ENCODE data around the gene DHX8.

DHX8 gene

DNA sequence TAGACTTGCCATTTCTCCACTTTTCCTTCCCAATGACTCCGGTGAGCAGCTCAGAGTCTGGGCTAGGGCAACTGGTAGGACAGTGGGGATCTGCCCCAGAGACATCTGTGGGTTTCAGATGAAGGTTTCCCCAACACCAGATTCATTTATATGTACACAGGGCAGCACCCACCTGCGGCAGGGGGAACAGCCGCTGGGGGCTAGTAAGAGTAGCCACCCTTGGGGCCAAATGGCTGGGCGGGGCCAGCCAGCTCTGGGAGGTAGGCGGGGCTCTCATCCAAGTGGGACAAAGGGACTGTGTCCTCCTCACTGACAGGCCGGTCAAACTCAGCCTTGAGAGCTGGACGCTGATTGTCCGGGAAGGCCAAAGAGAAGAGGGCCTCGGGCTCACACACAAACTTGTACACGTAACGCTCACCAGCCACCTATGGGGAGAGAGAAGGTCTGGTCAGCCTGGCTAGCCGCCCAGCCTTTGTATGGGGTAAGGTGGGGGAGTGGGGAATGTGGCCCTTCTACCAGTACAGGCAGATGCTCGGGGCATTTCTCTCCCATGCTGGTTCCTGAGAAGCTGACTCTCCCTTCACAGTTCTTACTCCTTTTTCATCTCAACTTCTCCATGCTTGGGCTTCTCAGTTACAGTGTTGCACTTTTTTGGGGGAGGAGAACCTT lies 44.7 kb downstream of the DHX8 start:
- no peak for DNase-seq

DNA sequence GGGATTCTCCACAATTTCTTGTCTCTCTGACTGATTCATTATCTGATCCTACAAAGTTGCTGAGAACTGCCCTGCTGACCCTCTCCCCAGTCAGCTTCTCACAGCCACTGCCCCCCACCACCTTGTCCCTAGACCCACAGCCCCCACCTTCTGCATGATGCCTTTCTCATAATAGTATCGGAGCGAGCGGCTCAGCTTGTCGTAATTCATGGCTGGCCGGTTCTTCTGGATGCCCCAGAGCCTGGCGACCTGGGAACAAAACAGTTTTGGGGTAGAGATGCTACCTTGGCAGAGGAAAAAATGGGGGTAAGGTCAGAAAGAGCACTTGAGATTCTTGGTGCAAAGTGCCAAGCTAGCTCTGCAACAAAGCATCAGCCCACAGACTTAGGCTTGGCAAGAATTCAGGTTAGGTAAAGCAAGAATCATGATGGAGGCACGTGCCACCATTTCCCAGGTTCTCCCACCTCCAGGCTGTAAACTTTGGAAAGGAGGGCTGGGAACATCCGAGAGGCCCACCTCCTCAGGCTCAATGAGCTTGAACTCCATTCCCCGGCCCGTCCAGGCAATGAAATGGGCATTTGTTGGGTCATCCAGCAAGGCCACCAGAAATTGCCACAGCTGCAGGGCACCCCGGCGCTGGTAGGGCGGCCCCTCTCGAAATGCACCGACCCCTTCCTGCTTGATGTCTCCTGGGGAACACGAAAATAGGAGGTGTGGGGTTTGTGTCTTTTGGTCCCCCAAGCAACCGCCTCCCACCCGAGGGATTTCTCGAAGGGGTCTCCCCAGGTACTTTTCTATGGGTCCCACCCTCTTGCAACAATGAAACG lies 45.4 kb downstream of the DHX8 start:
- no peak for DNase-seq

DNA sequence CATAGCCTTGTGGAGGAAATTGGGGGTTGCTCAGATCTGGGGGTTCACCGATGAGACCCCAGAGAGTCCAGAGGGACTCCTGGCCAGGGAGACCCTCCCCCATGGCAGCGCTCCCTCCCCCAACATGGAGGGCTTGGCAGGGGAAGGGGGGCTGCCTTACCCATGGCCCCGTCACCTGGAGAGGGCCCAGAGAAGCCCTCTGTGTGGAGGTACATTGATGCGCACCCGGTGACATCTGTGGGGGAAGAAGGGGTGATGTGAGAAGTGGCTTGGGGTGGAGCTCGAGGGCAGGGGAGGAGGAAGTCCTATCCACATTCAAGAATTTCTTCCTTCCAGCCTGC lies 46.1 kb downstream of the DHX8 start:
- no peak for DNase-seq

DNA sequence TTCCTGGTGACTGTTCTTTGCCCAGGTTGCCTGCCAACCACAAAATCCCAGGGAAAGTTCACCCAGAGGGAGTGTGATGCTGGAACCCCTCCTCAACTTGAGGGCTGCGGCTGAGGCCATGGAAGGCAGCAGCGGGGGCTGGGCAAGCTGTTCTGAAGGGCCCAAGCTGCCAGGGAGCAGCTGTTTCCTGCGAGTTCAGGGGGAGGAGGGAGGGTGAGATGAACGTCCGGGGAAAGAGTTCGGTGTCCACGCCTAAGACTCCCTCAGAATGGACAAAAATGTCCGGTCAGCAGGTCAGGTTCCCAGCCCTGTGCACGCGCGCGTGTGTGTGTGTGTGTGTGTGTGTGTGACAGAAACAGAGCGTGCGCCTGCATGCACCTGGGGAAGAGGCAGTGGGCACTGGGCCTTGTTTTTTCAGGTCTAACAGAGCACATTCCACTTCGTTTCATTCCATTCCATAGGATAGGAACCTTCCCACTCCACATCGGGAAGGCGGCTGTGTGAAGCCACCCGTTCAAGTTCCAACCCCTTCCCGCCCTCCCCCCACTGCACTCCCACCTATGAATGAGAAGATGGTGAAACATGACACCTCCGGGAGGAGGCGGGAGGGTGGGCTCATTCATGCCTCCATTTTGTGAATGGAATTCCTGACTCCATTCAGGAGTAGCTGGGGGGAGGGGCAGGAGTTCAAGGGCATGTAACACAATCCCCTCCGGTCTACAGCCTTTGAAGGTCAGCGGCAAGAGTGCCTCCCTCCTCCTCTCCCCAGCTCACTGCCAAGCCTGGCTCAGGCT lies 46.7 kb downstream of the DHX8 start:
- DNase-seq = no peak

DNA sequence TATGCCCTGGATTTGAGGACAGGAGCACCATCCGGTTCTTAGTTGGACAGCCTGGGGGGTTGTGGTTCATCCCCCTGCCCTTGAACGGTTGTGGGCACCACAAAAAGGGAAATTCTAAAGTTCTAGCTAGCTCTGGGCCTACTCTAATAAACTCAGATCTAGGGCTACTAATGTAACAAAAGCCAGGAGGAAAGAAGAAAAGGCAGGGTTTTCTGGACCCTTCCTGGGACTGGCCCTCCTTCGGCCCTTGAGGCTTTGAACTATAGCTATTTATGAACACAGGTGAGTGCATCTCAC lies 47.3 kb downstream of the DHX8 start:
- DNase-seq = no peak

DNA sequence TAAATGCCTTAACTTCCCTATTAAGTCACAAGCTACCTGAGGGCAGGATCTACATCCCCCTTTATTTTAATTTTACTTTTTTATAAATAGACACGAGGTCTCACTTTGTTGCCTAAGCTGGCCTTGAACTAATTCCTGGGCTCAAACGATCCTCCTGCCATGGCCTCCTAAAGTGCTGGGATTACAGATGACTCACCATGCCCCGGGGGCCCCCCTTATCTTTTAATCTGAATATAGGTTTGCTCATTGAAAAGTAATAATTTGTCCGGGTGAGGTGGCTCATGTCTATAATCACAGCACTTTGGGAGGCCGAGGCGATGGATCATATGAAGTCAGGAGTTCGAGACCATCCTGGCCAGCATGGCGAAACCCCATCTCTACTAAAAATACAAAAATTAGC lies 48.2 kb downstream of the DHX8 start:
- no peak for DNase-seq

DNA sequence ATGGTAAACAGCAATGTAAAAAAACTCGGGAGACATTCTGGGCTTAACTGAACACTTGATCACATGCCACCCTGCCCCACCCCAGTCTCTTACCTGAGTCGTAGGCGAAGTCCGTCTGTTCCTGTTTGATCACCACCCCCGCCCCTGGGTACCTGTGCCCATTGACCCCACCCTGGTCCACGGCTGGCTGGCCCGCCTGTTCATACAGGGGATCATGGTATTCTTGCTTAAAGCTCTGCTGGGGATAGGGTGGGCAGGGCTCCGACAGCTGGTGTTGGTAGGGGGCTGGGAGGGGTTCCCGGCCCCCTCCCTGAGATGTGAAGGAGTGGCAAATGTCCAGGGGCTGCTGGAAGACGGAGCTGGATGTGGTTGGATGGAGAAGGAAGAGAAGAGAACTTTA lies 48.8 kb downstream of the DHX8 start:
- DNase-seq = no peak

DNA sequence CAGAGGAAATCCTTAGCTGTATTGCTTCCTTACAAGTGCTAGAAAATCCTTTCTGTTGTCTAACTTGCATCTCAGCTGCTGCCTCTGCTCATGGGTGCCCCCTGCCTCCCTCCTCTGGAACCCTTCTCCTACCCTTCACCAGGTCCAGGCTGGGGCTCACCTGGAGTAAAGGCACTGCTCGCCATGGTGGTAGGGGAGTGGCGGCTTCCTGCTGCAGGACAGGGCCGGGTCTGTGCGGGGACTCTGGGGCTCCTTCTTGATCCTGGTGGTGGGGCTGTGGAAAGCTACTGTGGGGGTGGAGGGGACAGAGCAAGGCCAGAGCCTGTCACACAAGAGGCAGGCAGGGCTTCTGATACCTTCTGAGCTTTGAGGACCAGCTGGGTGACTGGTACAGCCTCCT lies 49.9 kb downstream of the DHX8 start:
- DNase-seq = no peak

DNA sequence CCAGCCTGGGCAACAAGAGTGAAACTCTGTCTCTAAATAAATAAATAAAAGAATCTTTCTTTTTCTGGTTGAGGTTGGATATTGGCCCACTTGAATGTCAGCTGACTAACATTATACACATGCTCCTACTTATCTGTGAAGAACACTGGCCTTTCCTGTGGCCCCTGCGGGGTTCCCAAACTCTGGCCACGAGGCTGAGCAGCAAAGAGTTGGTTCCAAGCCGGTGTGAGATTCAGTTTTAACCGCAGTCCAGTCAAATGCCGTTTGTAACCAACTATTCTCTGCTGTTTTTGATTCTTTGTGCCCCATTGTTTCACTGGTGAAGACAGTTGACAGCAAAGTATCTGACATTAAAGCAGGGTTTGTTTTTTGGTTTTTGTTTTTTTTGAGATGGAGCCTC lies 51.1 kb downstream of the DHX8 start:
- DNase-seq = no peak

DNA sequence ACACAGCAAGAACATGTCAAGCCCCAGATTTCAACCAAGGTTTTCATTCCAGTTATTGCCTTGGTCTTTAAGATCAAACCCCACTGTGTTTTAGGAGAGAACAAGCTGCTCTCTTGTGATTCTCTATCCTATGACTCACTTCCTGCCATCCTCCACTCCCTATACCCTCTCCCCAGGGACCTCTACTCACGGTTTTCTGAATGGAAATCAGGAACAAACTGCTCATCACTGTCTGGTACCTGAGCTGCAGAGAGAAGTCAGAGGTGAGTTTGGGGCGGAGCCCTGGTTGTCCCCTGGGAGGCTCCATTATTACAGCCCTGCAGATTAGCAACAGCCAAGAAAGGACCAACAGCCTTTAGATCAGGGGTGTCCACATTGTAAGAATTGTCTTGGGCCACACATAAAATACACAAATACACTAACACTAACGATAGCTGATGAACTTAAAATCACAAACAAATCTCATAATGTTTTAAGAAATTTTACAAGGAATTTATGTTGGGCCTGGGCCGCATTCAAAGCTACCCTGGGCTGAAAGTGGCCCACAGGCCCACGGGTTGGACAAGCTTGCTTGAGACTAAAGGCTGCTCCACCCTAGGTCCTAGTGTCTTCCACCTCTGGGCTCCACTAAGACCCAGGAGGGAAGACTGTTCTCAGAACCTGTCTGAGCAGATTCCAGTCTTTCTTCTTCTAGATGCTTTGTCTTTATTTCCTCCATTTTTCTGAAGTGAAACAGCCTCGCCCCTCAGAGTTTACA lies 52.6 kb downstream of the DHX8 start:
- no peak for DNase-seq

DNA sequence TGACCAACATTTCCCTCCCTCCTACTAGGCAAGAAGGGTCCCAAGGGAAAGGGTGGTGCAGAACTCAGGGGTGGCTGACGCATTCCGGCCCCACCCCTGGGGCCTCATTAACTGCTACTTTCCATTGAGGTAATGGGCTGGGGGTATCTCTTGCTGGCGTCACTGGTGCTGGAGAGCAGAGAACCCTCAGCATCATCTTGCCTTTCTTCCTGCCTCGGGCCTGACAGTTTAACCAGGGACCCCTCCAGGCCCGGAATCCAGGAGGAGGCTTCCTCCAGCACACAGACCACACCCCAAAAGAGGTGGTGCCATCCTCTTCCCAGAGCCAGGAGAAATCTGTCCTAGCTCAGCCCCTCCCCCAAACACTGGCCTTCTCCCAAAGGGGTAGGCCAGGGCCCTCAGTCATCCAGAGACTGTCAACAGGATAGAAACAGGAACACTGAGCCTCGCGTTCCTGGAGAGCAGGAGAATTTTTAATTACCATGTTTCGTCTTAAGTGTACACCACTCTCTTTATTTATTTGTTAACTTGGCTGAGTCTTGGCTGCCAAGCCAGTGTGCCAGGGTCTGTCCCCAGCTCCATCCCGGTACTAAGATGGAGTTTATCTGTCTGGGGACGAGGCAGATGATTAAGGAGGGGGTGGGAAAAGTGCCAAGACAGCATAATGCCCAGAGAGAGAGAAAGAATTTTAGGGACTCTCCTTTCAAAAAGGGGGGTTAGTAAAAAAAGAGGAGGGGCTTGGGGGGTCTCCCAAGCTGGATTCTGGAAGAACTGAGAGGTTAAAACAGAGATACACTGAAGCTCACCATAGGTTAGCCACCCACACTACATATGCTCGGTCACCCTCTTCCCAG lies 57.3 kb downstream of the DHX8 start:
- DNase-seq = no peak

DNA sequence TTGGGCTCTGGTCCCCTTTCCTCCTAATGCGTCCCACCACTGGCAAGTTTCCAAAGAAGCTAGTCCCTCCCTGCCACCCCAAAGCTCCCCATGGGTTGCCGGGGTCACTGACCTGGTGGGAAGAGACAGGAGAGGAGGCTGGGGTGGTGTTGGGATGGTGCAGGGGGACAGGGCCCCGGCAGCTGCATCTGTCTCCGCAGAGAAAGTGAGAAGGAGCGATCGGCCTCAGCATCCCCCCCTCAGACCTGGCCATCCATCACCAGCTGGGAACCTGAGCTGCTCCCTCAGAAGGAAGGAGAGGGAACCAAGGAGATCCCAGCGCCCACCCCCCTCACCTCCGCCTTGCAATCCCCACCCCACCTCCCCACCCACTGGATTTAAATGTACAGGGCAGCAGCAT lies 59.1 kb downstream of the DHX8 start:
- no peak for DNase-seq

DNA sequence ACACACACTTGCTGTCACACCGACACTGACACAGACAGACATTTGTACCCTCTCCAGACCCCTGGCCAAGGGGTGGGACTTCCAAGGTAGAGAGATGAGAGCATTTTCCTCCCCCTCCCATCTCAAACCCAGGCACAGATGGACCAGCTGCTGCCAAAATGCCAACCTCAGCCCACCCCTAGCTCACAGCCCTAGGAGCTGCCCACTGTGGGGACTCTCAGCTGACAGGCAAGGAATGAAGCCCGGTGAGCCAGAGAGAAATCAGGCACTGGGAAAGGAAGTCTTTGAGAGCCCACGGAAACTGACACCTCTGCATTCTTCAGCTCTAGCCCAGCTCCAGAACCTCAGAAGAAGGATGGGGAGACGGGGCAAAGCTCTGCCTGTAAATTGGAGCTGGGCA lies 59.5 kb downstream of the DHX8 start:
- no peak for DNase-seq

DNA sequence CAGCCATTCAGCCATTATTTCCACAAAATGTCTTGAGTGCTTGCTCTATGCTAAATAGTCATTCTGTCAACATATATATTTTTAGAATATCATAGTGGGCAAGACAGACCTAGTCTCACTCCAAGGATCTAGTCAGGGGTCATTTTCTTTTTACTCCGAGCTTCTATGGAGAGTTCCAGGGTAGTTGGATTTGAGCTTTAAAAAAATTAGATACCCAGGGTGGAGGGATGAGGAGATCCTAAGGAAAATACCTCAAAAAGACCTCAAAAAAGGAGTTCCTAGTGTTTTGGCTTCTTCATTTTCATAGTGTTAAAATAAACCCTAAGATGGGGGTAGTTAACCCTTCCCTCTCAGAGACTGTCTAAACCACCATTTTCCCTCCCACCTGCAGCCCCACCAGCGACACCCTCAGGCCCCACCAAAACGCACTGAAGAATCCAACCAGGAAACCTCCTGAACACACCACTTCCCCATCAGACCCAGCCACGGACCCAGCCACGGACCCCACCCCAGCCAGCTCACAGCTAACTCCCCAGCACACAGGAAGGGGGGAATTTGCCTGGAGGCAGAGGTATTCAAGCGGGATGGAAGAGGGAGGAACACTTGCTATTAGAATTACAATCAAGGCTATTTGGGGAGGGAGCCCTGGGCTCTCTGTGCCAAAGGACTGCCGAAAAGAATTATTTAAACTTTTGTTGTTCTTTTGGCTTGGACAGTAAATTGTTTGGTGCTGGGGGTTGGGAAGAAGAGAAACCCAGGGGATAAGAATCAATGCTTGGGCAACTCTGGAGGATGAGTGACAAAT lies 60.2 kb downstream of the DHX8 start:
- DNase-seq = no peak

DNA sequence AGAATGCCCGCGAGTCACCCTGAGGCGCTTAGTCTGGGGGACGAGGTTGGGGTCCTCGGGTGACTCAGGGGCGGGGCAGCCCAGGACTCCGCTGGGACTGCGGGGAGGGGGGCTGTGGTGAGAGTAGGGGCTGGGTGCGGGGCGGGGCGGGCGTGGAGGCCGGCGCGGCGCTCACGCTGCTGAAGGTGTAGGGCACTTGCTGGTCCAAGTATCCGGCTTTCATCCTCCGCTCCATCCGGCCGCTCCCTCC lies 61.5 kb downstream of the DHX8 start:
- no peak for DNase-seq

DNA sequence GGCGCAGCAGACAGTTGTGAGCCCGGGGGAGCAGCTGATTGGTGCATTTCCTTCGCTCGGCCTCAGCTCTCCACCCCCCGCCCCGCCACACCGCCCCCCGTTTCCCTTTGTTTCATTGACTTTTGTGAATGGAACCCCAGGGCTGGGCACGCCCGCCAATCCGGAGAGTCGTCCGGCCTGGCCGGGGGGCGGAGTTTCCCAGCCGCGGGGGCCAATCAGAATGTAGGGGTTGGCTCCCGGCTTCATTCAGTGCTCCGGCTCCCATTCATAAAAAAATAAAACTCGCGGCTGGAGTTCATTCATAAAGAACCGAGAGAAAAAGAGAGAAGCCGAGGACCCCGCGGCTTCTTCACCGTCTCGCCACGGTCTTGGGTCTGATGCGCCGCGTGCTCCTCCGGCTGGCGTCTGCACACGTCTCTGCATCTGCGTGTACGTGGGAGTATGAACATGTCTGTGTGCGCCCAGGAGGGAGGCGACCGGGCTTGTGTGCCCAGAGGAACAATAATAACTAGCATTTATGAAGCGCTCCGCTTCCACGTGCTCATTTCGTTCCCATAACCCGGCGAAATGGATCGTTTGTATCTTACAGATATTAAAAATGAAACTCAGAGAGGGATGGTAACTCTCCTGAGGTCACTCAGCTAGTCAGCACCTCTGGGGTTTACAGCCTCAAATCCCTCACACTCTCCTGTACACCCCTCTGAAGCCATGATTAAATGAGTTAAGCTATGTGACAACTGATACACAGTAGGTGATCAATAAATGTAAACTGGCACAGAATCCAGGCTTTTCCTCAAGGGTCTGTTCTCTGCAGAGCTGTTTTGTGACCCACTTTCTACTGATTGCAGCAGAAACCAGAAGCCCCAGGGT lies 62.8 kb downstream of the DHX8 start, which contains the start of gene ETV4:
ETV4 (minus strand) TSS at position 22 of the 870 bp plus-strand sequence. CDS start 723 bp downstream, outside the sequence.
- DNase-seq = peak; percentile 72

DNA sequence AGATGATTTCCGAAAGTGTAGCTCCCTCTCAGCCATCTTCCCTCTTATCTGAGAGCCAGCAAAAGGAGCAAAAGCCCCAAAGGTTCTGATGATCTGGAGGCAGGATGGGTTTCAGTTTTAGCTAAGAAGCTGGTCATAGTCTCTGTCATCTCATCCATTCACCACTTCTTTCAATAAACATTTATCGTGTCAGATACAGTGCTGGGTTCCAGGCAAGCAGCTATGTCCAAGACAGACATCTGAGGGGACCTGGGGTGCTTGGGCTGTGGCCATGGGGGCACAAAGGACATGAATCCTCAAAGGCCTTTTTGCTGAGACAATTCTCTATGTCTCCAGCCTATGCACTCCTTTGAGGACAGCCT lies 63.4 kb downstream of the DHX8 start:
- no peak for DNase-seq

DNA sequence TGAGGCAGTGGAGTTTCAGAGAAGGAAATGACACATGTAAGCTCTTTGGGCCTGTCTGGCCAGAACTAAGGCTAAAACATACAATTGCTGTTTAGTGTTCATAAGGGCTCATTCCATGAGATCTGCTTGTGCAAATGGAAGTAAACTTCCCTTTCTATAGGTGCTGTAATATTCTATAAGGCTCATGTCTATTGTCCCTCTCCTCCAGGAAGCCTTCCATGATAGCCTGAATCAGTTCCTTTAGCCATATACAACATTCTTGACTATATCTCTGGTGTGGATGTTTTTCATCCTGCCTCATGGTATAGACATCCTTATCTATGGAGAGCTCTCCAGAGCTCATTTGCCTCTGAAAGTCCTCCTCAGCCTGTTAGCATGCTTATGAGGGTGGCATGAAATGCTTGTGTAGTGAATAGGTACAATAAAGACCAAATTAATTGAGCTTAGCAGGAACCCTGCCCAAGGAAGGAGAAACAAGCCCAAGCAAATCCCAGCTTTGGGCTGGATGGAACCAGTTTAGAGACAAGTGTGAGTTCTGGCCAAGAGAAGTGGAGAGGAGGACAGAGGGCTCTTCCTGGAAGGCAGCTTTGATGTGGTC lies 64.0 kb downstream of the DHX8 start:
- no peak for DNase-seq

DNA sequence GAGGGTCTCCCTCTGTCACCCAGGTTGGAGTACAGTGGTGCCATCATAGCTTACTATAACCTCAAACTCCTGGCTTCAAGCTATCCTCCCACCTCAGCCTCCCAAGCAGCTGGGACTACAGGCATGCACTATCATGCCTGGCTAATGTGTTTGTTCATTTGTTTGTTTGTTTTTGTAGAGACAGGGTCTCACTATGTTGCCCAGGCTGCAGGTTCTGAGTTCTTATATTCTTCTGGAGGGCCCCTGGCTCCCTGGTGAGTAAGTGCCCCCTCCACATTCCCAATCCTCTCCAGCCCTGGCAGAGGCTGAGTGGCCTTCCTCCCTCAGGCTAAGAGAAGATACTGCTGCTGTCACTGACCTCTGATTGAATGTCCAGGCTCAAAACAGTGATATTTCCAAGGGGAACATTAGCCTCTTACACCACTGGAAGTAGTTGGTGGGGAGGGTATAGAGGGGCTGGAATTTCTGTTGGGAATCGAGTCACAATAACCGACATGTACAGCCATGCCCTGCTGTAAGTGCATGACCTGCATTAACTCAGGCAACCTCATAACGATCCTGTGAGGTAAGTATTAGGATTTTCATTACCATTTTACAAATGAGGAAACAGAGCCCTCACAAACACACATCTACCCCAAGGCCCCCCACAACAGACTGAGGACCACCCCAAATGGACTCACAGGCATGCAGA lies 65.1 kb downstream of the DHX8 start:
- DNase-seq = no peak

DNA sequence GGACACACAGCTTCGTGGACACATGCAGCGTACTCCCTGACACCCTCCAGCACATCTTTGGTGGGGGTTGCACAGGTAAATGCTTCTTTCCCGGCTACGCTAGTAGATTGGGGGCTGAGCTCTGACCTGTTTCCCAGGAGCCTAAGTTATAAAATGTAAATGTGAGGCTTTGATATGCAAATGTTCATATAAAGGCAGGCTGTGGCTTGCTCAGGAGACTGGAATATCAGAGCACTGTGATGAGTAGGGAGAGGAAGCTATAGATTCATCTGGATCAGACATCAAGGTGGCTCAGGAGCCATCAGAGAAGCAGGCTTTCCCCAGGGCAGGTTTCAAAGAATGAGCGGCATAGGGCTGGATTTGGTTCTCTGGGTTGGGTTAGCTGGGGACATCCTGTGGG lies 65.7 kb downstream of the DHX8 start:
- DNase-seq = no peak
